Mucosa of descending colon (tissue), 3 donors: ENCODE data around the gene NPTX2. TPM values are rescaled to one million over a fixed set of nuclear protein-coding genes. Genes with fewer than 3 reads are reported as not detected.

ENCODE experiments used
- ATAC-seq: fragments of 200-7000 bp; cut with Tn5 transposase; one replicate; pipeline ENCODE4 v1.9.1; 2020; ENCODE audit warnings: mild to moderate bottlenecking, moderate library complexity
- DNase-seq, 3 donors: peaks; one replicate each; pipeline ENCODE4 v3.0.0-alpha.2; 2020
- H3K36me3 ChIP-seq: fragments of 200-600 bp; one replicate; pipeline ENCODE4 v1.8.0; 2021; ENCODE audit warnings: low read depth, mild to moderate bottlenecking
- H3K4me1 ChIP-seq: fragments of 200-600 bp; one replicate; pipeline ENCODE4 v1.8.0; 2021; ENCODE audit warnings: low read depth, mild to moderate bottlenecking
- H3K4me3 ChIP-seq: fragments of 200-600 bp; one replicate; pipeline ENCODE4 v1.8.0; 2021; ENCODE audit warnings: mild to moderate bottlenecking
- H3K9me3 ChIP-seq: fragments of 200-600 bp; one replicate; pipeline ENCODE4 v1.8.0; 2021; ENCODE audit warnings: mild to moderate bottlenecking
- intact Hi-C, 2 donors: fragments of 100-400 bp; cut with DNase I in 1 of 2; cut with micrococcal nuclease in 1 of 2; formaldehyde crosslinking; loops; one replicate each; pipeline versions ENCODE4 v1.11.0 to v1.11.1; 2022; cut with DNase I, micrococcal nuclease
- total RNA-seq, 3 donors: library from RNA; stranded (reverse); fragmentation: NEBNext Ultra II Directional in 2 of 3; extraction: Animal tissue kit (Norgen Biotek cat#: 25700) in 2 of 3; gene quantifications; one replicate each; pipeline versions ENCODE4 v1.2.1 to v1.2.4, GENCODE V29; 2021 to 2023
- TF ChIP-seq, protein P1 (sequence below): fragments of 200-600 bp; IDR thresholded peaks from one replicate; pipeline ENCODE4 v1.8.0; 2022; ENCODE audit warnings: antibody characterized with exemption, mild to moderate bottlenecking
- donor health status: DM: no; HTN: no; CAD: no; lungs with moderate emphysema.
- donor health status: DM: no; HTN: no; CAD: no.
- donor health status: DM: no; HTN: yes; CAD: no.

Gene NPTX2
- total RNA-seq, 3 donors from 2014 or later: 2.2 to 15.5 (median 3.7) TPM

DNA sequence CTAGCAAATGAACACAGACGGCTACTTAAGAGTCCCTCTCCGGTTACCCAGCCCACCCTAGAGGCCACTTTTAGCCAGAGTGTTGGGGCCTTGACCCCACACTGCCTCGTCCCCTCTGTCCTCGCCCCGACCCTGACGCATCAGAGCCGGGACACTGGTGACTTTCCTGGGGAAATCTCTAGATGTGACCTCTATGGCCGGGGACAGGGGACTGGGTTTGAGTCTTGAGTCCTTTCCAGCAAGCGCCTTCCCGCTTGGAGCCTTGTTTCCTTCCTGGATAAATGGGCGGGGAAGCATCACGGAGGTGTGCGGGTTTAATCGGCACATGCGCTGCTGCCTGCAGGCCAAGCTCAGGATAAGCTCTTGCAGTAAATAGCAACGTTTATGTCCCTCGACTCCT lies 40.7 kb downstream of the NPTX2 start:
- intact Hi-C loops: no loop called here
- Histone ChIP-seq H3K4me1 (no peaks in the 10 kb centered on the region), H3K4me3 (no peak overlapping the region), H3K36me3 (no peaks in the 10 kb centered on the region), H3K9me3 (no peaks in the 10 kb centered on the region)
- DNase-seq (no peak), ATAC-seq (no peak)
- TF ChIP-seq, protein P1, sequence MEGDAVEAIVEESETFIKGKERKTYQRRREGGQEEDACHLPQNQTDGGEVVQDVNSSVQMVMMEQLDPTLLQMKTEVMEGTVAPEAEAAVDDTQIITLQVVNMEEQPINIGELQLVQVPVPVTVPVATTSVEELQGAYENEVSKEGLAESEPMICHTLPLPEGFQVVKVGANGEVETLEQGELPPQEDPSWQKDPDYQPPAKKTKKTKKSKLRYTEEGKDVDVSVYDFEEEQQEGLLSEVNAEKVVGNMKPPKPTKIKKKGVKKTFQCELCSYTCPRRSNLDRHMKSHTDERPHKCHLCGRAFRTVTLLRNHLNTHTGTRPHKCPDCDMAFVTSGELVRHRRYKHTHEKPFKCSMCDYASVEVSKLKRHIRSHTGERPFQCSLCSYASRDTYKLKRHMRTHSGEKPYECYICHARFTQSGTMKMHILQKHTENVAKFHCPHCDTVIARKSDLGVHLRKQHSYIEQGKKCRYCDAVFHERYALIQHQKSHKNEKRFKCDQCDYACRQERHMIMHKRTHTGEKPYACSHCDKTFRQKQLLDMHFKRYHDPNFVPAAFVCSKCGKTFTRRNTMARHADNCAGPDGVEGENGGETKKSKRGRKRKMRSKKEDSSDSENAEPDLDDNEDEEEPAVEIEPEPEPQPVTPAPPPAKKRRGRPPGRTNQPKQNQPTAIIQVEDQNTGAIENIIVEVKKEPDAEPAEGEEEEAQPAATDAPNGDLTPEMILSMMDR: no peak

DNA sequence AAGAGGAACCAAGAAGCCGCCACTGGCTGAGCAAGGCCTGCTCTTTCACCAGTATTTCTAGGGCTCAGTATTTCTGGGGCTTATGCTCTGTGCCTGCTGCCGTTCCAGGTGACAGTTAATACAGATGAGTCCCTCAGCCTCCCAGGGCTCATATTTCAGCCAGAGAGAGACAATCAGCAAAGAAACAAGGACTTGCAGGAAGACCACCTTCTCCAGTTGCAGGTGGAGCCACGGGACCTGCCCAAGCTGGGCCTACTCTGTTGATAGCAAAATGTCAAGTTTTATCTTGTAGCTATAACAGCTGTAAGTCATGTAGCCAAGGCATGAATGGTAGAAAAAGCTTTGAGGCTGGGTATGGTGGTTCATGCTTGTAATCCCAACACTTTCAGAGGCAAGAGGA lies 42.7 kb downstream of the NPTX2 start:
- intact Hi-C loops: no loop called here

DNA sequence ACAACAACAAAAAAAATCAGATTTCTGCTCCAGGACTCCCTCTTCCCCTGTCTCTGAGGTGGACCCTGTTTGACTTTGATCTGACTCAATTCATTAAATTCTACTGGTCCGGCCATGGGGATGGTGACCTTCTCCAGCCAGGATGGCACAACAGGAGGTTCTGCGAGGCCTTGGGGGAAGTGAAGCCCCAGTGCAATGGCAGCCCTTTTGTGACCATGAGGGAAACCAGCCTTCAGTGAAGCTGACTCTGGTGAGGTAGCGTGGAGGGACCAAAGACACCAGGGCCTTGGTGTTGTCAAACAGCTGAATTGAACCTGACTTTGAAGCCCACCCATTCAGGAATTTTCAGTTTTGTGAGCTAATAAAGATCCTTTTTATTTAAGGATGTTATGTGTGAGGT lies 44.5 kb downstream of the NPTX2 start:
- Histone ChIP-seq H3K36me3 (no peaks in the 10 kb centered on the region), H3K4me1 (no peaks in the 10 kb centered on the region), H3K9me3 (no peaks in the 10 kb centered on the region), H3K4me3 (no peak overlapping the region)
- TF ChIP-seq, protein P1: no peak
- ATAC-seq (no peak), DNase-seq (no peak)
- intact Hi-C loops: no loop called here

More for the DNA sequence above, 42.7 kb downstream of the NPTX2 start:
- Histone ChIP-seq H3K4me3 (no peak overlapping the region), H3K4me1 (no peaks in the 10 kb centered on the region), H3K36me3 (no peaks in the 10 kb centered on the region), H3K9me3 (no peaks in the 10 kb centered on the region)
- ATAC-seq (no peak), DNase-seq (no peak)
- TF ChIP-seq, protein P1: no peak

DNA sequence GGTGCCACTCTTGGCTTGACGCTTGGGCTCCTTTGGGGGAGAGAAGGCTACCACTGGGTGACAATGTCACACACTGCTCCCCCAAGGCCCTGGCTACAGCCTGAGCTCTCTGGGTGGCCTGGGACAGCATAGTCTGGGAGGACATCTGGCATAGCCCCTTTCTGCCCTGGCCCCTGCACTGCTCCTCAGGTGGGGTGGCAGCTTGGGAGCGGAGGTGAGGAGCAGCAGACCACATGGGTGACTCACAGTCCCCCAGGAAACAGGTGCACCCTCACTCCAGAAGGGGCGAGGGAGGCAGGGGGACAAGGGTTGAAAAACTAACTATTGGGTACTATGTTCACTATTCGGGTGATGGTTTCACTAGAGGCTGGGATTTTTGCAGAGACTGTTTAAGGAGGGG lies 45.2 kb downstream of the NPTX2 start:
- intact Hi-C loops: no loop called here
- H3K4me1 ChIP-seq: no peaks in the 10 kb centered on the region
- ATAC-seq (no peak), DNase-seq (no peak)
- H3K4me3 ChIP-seq: no peak overlapping the region
- H3K9me3 ChIP-seq: no peaks in the 10 kb centered on the region
- no peaks in the 10 kb centered on the region for H3K36me3 ChIP-seq
- TF ChIP-seq, protein P1: no peak

DNA sequence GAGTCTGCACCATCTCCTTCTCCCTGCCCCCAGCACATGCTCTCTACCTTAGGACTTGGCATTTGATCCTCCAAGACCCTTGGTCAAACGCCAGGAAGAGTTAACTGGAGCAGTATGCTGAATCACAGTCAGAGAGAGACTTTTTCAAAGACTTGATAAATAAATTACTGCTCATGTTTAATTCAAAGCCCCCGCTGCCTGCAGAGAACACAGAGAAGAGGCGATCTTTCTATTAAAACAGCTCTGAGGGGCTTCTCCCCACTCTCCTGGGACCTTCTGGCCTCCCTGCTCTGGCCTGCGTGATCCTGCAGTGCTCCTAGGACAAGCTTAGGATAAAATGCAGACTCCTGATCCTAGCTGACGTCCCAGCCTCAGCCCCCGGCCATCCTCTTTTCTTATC lies 47.8 kb downstream of the NPTX2 start:
- TF ChIP-seq, protein P1: no peak

DNA sequence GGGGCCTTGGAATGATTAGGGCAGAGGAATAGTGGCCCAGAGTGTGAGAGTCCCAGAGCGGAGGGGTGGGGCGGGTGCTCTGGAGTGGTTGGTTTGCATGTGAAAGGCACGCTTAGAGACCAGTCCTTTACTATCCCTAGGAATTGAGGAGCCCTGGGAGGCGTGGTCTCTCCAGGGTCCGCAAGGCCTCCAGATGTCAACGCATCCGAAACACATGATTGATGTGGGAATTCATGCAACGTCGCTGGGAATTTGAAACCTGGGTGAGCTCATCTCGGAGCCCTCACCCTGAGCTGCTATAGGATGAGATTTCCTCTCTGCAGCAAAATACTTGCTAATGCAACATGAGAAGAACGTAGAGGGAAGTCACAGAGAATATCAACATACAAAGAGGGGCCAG lies 51.2 kb downstream of the NPTX2 start:
- H3K4me1 ChIP-seq: no peaks in the 10 kb centered on the region
- ATAC-seq (no peak), DNase-seq (no peak)
- H3K9me3 ChIP-seq: no peaks in the 10 kb centered on the region
- intact Hi-C loops: no loop called here
- H3K4me3 ChIP-seq: no peak overlapping the region
- TF ChIP-seq, protein P1: no peak
- no peaks in the 10 kb centered on the region for H3K36me3 ChIP-seq

More for the DNA sequence above, 47.8 kb downstream of the NPTX2 start:
- Histone ChIP-seq H3K9me3 (no peaks in the 10 kb centered on the region), H3K4me1 (no peaks in the 10 kb centered on the region), H3K36me3 (no peaks in the 10 kb centered on the region), H3K4me3 (no peak overlapping the region)
- no peak for DNase-seq
- intact Hi-C loops: no loop called here
- ATAC-seq: no peak
